ENCODE data around the gene LIG4.

LIG4 gene

DNA sequence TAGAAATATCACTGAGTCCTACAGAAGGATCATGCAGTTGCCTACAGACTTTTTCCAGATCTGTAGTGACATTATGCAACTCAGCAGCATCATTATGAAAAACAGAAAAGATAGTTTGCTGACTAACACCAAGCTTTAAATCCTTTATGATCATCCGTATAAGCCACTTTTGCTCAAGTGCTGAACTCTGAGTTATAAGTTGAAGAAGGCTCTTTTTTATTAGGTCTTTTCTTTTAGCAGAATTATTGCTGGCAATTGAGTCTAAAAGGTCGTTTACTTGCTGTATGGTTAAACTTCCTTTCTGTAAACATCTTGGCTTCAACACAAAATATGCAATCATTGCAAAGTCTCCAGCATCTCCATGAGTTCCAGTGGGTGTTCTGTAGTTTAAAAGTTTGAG lies 4.8 kb downstream of the LIG4 start:
- H3K9ac ChIP-seq (ENCODE audit: low read length): no peak overlapping the region
- no peaks in the 10 kb centered on the region for H4K20me1 ChIP-seq (ENCODE audit: low read depth, low read length)
- H3K9me2 ChIP-seq (replicated peaks; ENCODE audit: insufficient read depth, low read length): no peaks in the 10 kb centered on the region
- no peak overlapping the region for H3K27ac ChIP-seq (ENCODE audit: low read depth, low read length)
- no peak overlapping the region for H3K4me3 ChIP-seq (ENCODE audit: insufficient read depth, low read length, poor library complexity, severe bottlenecking)
- no peaks in the 10 kb centered on the region for H3K9me3 ChIP-seq (ENCODE audit: insufficient read depth, low read length)
- H2AFZ ChIP-seq (ENCODE audit: low read depth, low read length, severe bottlenecking): no peak overlapping the region
- peaks cover 10% of the 10 kb centered on the region; the same call in 1 of the 2 replicates for H3F3A ChIP-seq (ENCODE audit: insufficient read depth)
- peaks cover 3% of the 10 kb centered on the region; the same call in 1 of the 2 replicates for H3K79me2 ChIP-seq (ENCODE audit: insufficient read depth, low read length)
- H3K4me2 ChIP-seq (ENCODE audit: low read depth, low read length, poor library complexity, severe bottlenecking): no peak overlapping the region
- TF ChIP-seq CTCF (IDR thresholded peaks at IDR 0.05; ENCODE audit: insufficient read depth, low read length, poor library complexity, severe bottlenecking) (no peak), EZH2phosphoT487 (conservative IDR thresholded peaks at IDR 0.05; ENCODE audit: low read length) (no peak)
- no peaks in the 10 kb centered on the region for H3K27me3 ChIP-seq (ENCODE audit: low read length)
- peaks cover 22% of the 10 kb centered on the region; the same call in 1 of the 2 replicates for H3K36me3 ChIP-seq (ENCODE audit: low read length)

- Histone ChIP-seq H3K9me2 (replicated peaks; ENCODE audit: insufficient read depth, low read length) (no peaks in the 10 kb centered on the region), H3K79me2 (ENCODE audit: insufficient read depth, low read length) (no peaks in the 10 kb centered on the region), H3K4me2 (ENCODE audit: low read depth, low read length, poor library complexity, severe bottlenecking) (no peak overlapping the region), H3K27me3 (ENCODE audit: low read length) (no peaks in the 10 kb centered on the region), H3K27ac (ENCODE audit: low read depth, low read length) (no peak overlapping the region), H3K36me3 (ENCODE audit: low read length) (no peaks in the 10 kb centered on the region), H3K9me3 (ENCODE audit: insufficient read depth, low read length) (no peaks in the 10 kb centered on the region; the same call in 1 of the 2 replicates), H2AFZ (ENCODE audit: low read depth, low read length, severe bottlenecking) (no peak overlapping the region), H3K4me3 (ENCODE audit: insufficient read depth, low read length, poor library complexity, severe bottlenecking) (no peak overlapping the region), H3K9ac (ENCODE audit: low read length) (no peak overlapping the region), H3F3A (ENCODE audit: insufficient read depth) (no peaks in the 10 kb centered on the region), H4K20me1 (ENCODE audit: low read depth, low read length) (no peaks in the 10 kb centered on the region)
- TF ChIP-seq CTCF (IDR thresholded peaks at IDR 0.05; ENCODE audit: insufficient read depth, low read length, poor library complexity, severe bottlenecking): no peak
- no peak for TF ChIP-seq EZH2phosphoT487 (conservative IDR thresholded peaks at IDR 0.05; ENCODE audit: low read length)
Measured at GRCh38 chr13:108200781-108201398, 14.4 kb downstream of the LIG4 start.

GRCh38 chr13:108195861-108196260 lies 19.5 kb downstream of the LIG4 start:
- no peak overlapping the region for H2AFZ ChIP-seq (ENCODE audit: low read depth, low read length, severe bottlenecking)
- no peaks in the 10 kb centered on the region for H3K36me3 ChIP-seq (ENCODE audit: low read length)
- no peaks in the 10 kb centered on the region for H3K27me3 ChIP-seq (ENCODE audit: low read length)
- H3K4me2 ChIP-seq (ENCODE audit: low read depth, low read length, poor library complexity, severe bottlenecking): no peak overlapping the region
- no peak for TF ChIP-seq EZH2phosphoT487 (conservative IDR thresholded peaks at IDR 0.05; ENCODE audit: low read length)
- no peak for TF ChIP-seq CTCF (IDR thresholded peaks at IDR 0.05; ENCODE audit: insufficient read depth, low read length, poor library complexity, severe bottlenecking)
- H3F3A ChIP-seq (ENCODE audit: insufficient read depth): no peaks in the 10 kb centered on the region
- no peaks in the 10 kb centered on the region for H3K79me2 ChIP-seq (ENCODE audit: insufficient read depth, low read length)
- H3K9me3 ChIP-seq (ENCODE audit: insufficient read depth, low read length): peaks cover 15% of the 10 kb centered on the region; the same call in 1 of the 2 replicates
- no peak overlapping the region for H3K9ac ChIP-seq (ENCODE audit: low read length)
- no peak overlapping the region for H3K4me3 ChIP-seq (ENCODE audit: insufficient read depth, low read length, poor library complexity, severe bottlenecking)
- no peaks in the 10 kb centered on the region for H3K9me2 ChIP-seq (replicated peaks; ENCODE audit: insufficient read depth, low read length)
- no peaks in the 10 kb centered on the region for H4K20me1 ChIP-seq (ENCODE audit: low read depth, low read length)
- no peak overlapping the region for H3K27ac ChIP-seq (ENCODE audit: low read depth, low read length)
